ENCODE data around the gene NEU4. TPM values are rescaled to one million over a fixed set of nuclear protein-coding genes. Genes with fewer than 3 reads are reported as not detected.

NEU4 gene
- total RNA-seq, 4 donors from 2014 or later = 3.0 to 119 (median 19.4) TPM

- ATAC-seq = no peak
Observed at GRCh38 chr2:241864850-241865213, 55.8 kb downstream of the NEU4 start.

DNA sequence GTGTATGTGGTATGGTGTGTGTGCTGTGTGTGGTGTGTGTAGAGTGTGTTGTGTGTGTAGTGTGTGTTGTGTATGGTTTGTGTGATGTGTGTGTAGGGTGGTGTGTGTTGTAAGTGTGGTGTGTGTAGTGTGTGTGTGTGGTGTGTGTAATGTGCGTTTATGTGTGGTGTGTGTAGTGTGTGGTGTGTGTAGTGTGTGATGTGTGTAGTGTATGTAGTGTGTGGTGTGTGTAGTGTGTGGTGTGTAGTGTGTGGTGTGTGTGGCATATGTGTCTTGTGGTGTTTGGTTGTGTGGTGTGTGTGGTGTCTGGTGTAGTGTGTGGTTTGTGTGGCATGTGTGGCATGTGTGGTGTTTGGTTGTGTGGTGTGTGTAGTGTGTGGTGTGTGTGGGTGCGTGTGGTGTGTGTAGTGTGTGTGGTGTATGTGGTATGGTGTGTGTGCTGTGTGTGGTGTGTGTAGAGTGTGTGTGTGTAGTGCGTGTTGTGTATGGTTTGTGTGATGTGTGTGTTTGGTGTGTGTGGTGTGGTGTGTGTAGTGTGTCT lies 56.5 kb downstream of the NEU4 start:
- DNase-seq = no peak
- in situ Hi-C loops (cut with MboI; ENCODE audit: low sequenced_read_pairs in 4 of 4) = no loop called here
- intact Hi-C loops (cut with DNase I; ENCODE audit: low total_unique reads) = no loop called here
- H3K4me1 ChIP-seq = peaks cover 0 to 2% of the 10 kb centered on the region in 2 donors
- H3K36me3 ChIP-seq = no peaks in the 10 kb centered on the region
- H3K27me3 ChIP-seq = peaks cover 40 to 52% (median 51%) of the 10 kb centered on the region in 3 donors
- no peak for TF ChIP-seq CTCF (IDR thresholded peaks at IDR 0.05 in 4 of 5, conservative IDR thresholded peaks at IDR 0.05 in 1 of 5)
- no peak for ATAC-seq
- H3K27ac ChIP-seq = no peak overlapping the region
- no peak overlapping the region for H3K4me3 ChIP-seq
- H3K9me3 ChIP-seq = no peaks in the 10 kb centered on the region

More at GRCh38 chr2:241864850-241865213, 55.8 kb downstream of the NEU4 start:
- Histone ChIP-seq H3K4me1 (peaks cover 6 to 9% of the 10 kb centered on the region in 2 donors), H3K9me3 (no peaks in the 10 kb centered on the region), H3K36me3 (no peaks in the 10 kb centered on the region), H3K27me3 (peaks cover 40 to 52% (median 51%) of the 10 kb centered on the region in 3 donors), H3K4me3 (no peak overlapping the region), H3K27ac (no peak overlapping the region)
- TF ChIP-seq CTCF (IDR thresholded peaks at IDR 0.05 in 4 of 5, conservative IDR thresholded peaks at IDR 0.05 in 1 of 5) = no peak
- no peak for TF ChIP-seq POLR2A (IDR thresholded peaks at IDR 0.05)
- no peak for DNase-seq
- in situ Hi-C loops (cut with MboI; ENCODE audit: low sequenced_read_pairs in 4 of 4) = no loop called here
- intact Hi-C loops (cut with DNase I; ENCODE audit: low total_unique reads) = no loop called here

DNA sequence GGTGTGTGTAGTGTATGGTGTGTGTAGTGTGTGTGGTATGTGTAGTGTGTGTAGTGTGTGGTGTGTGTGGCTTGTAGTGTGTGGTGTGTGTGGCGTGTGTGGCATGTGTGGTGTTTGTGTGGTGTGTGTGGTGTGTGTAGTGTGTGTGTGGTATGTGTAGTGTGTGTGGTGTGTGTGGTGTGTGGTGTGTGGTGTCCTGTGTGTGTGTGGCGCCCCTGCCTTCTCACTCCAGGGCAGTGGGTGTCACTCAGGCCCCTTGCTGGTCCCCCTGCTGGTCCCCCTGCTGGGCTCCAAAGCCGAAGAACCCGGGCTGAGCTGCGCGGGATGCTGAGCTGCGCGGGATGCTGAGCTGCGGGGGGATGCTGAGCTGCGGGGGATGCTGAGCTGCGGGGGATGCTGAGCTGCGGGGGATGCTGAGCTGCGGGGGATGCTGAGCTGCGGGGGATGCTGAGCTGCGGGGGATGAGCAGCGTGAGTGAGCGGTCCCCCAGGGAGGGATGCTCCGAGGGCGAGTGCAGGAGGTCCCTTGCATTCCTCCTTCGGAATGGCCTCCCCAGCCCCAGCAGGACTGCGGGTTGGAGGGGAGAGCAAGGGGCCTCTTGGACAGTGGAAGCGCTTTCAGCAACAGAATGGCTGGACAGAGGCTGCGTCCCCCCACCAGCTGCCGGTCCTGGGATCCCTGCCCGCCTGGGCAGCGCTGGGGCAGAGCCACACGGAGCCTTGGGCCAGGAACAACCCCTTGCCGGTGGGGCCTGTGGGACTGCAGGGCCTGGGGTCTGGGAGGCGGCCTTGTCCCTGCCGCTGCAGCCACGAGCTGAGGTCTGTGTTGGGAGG lies 57.2 kb downstream of the NEU4 start:
- TF ChIP-seq CTCF (IDR thresholded peaks at IDR 0.05 in 4 of 5, conservative IDR thresholded peaks at IDR 0.05 in 1 of 5) (no peak), POLR2A (IDR thresholded peaks at IDR 0.05) (no peak)
- intact Hi-C loops (cut with DNase I; ENCODE audit: low total_unique reads) = no loop called here
- Histone ChIP-seq H3K4me3 (no peak overlapping the region), H3K27ac (no peak overlapping the region), H3K4me1 (no peaks in the 10 kb centered on the region), H3K36me3 (no peaks in the 10 kb centered on the region), H3K9me3 (no peaks in the 10 kb centered on the region), H3K27me3 (peaks cover 40 to 52% (median 51%) of the 10 kb centered on the region in 3 donors)
- DNase-seq (no peak), ATAC-seq (no peak)
- in situ Hi-C loops (cut with MboI; ENCODE audit: low sequenced_read_pairs in 4 of 4) = no loop called here

Other genes with a start within 250 kb of the NEU4 start
- 10 to 100 TPM; 71.3 to 83.3 (median 79.9) TPM for gene THAP4, start 172.0 kb upstream of the NEU4 start, total RNA-seq
- 10 to 100 TPM; 32.0 to 57.5 (median 49.8) TPM for gene ATG4B, start 171.5 kb upstream of the NEU4 start, total RNA-seq
- gene DTYMK, start 122.4 kb upstream of the NEU4 start, total RNA-seq = 1 to 10 TPM; 3.9 to 8.2 (median 5.9) TPM
- gene ING5, start 107.2 kb upstream of the NEU4 start, total RNA-seq = 10 to 100 TPM; 12.1 to 33.9 (median 27.5) TPM
- 10 to 100 TPM; 15.9 to 39.6 (median 20.3) TPM for gene D2HGDH, start 74.6 kb upstream of the NEU4 start, total RNA-seq
- gene GAL3ST2, start 32.4 kb upstream of the NEU4 start, total RNA-seq = 1 to 10 TPM in 1 of 4 donors, not detected in 3; 1.6 TPM
- under 1 TPM in 1 of 4 donors, not detected in 3; 0.13 TPM for gene PDCD1, start 49.7 kb downstream of the NEU4 start, total RNA-seq
- not detected for gene RTP5, start 60.5 kb downstream of the NEU4 start, total RNA-seq

Data from gastrocnemius medialis (tissue), 4 donors.